Upper lobe of left lung (tissue), 6 donors: ENCODE measurements around the gene PGA3. TPM values are rescaled to one million over a fixed set of nuclear protein-coding genes. Genes with fewer than 3 reads are reported as not detected.

Experiments
- ATAC-seq, 2 donors: fragments of 200-7000 bp; cut with Tn5 transposase; one replicate each; pipeline ENCODE4 v1.9.1; 2022; ENCODE audit warnings: mild to moderate bottlenecking in 2 of 2, moderate library complexity in 2 of 2; ENCODE audit not compliant: low FRiP score in 2 of 2
- DNase-seq, 2 donors: peaks; one replicate each; pipeline ENCODE4 v3.0.0-alpha.2; 2019 to 2020
- H3K27ac ChIP-seq, 4 donors: fragments of 200-600 bp; sonication (generic); one replicate each; pipeline ENCODE4 v1.5.1; 2016 to 2019
- H3K27me3 ChIP-seq, 4 donors: fragments of 200-600 bp; sonication (generic); one replicate each; pipeline ENCODE4 v1.5.1; 2017 to 2019
- H3K36me3 ChIP-seq, 4 donors: fragments of 200-600 bp; sonication (generic); one replicate each; pipeline ENCODE4 v1.5.1; 2016 to 2019
- H3K4me1 ChIP-seq, 4 donors: fragments of 200-600 bp; sonication (generic); one replicate each; pipeline ENCODE4 v1.5.1; 2018 to 2019
- H3K4me3 ChIP-seq, 4 donors: fragments of 200-600 bp; sonication (generic); one replicate each; pipeline ENCODE4 v1.5.1; 2017 to 2019; ENCODE audit warnings: mild to moderate bottlenecking in 2 of 4, moderate library complexity in 1 of 4
- H3K9me3 ChIP-seq, 4 donors: fragments of 200-600 bp; sonication (generic); one replicate each; pipeline ENCODE4 v1.5.1; 2018 to 2019
- CTCF ChIP-seq, 6 experiments: fragments of 450-650 bp in 4 of 6; fragments of 200-600 bp in 2 of 6; sonication (generic) in 2 of 6; IDR thresholded peaks; one replicate each; pipeline ENCODE4 v1.5.1; 2016 to 2019; ENCODE audit warnings: antibody characterized with exemption in 6 of 6
- EP300 ChIP-seq, 4 donors: sonication (generic); formaldehyde crosslinking; IDR thresholded peaks; one replicate each; pipeline ENCODE4 v1.5.1; 2017; ENCODE audit warnings: antibody characterized with exemption in 4 of 4, control low read depth in 2 of 4
- POLR2A ChIP-seq, 4 donors: fragments of 450-650 bp; IDR thresholded peaks; one replicate each; pipeline ENCODE4 v1.5.1; 2016 to 2017; ENCODE audit warnings: antibody characterized with exemption in 4 of 4, mild to moderate bottlenecking in 2 of 4
- POLR2AphosphoS5 ChIP-seq, 2 donors: sonication (generic); formaldehyde crosslinking; IDR thresholded peaks; one replicate each; pipeline ENCODE4 v1.5.1; 2017; ENCODE audit warnings: antibody characterized with exemption in 2 of 2
- WGBS, 2 donors: methylation state at CpG; one replicate each; pipeline ENCODE4 v1.1.5; 2017 to 2018; 5-methylcytosine and 5-hydroxymethylcytosine counted together
- total RNA-seq, 6 donors: library from RNA; depleted of rRNA in 4 of 6; stranded (reverse); fragments of >200 nt in 4 of 6; gene quantifications; one replicate each; pipeline versions ENCODE4 v1.1.0 to v1.2.1, GENCODE V29; 2016 to 2021
- donor health status: DM: no; HTN: no; CAD: no; lungs with moderate emphysema.
- donor health status: DM: no; HTN: yes; CAD: no; lungs with severe emphysema.

The PGA3 gene
- total RNA-seq, 6 donors from 2014 or later: 0.14 to 0.67 TPM; not detected in 4

DNA sequence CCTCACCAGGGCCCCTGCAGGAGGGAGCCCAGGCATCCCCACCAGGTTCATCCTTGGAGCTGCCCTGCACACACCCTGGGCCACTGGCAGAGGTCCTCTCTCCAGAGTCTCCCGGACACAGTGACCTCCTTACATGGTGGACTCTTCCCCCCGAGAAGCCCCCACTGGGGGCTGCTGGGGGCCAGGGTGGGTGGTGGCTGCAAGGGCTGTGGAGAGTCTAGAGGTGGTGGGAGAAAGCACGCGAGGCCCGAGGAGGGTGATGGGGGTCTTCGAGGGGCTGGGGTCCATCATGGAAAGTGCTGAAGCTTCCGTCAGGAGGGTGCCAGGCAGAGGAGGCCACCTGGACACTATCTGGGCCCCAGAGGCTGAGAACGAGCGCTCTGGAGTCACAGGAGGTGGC lies 55.2 kb downstream of the PGA3 start:
- peak in 1 of 2 donors; percentile 51 for DNase-seq
- Histone ChIP-seq H3K27me3 (no peaks in the 10 kb centered on the region), H3K4me1 (no peaks in the 10 kb centered on the region), H3K36me3 (no peaks in the 10 kb centered on the region), H3K27ac (no peak overlapping the region), H3K9me3 (no peaks in the 10 kb centered on the region), H3K4me3 (no peak overlapping the region)
- ATAC-seq: no peak
- 90 to 92% methylated on average over 5 to 7 of the region's 9 CpGs for WGBS, 2 donors
- TF ChIP-seq EP300 (IDR thresholded peaks at IDR 0.05): no peak

DNA sequence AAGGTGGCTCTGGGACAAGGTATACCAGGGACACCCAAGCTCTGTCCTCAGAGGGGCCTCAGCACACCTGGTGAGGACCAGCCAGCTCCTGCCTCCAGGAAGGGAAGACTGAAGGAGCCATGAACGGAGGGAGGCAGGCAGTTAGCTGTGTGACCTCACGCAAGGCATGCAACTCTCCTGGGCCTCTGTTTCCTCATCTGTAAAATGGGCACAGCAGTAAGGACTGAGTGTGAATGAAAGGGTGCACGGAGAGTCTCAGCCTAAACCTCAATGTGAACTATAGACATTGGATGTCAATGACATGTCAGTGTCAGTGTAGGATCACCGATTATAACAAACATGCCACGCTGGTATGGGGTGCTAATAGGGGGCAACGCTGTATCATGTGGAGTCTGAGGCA lies 56.0 kb downstream of the PGA3 start:
- H3K4me1 ChIP-seq: no peaks in the 10 kb centered on the region
- TF ChIP-seq POLR2A (IDR thresholded peaks at IDR 0.05) (no peak), POLR2AphosphoS5 (IDR thresholded peaks at IDR 0.05) (no peak), CTCF (IDR thresholded peaks at IDR 0.05) (no peak), EP300 (IDR thresholded peaks at IDR 0.05) (no peak)
- no peaks in the 10 kb centered on the region for H3K9me3 ChIP-seq
- no peak overlapping the region for H3K4me3 ChIP-seq
- no peak for ATAC-seq
- WGBS, 2 donors: 93 to 95% methylated on average over 6 of the region's 6 CpGs
- no peak overlapping the region for H3K27ac ChIP-seq
- no peaks in the 10 kb centered on the region for H3K27me3 ChIP-seq
- H3K36me3 ChIP-seq: no peaks in the 10 kb centered on the region
- no peak for DNase-seq

Other genes starting within 250 kb of the PGA3 start
- 10 to 100 TPM in 2 of 6 donors, 1 to 10 TPM in 4; 3.8 to 27.2 (median 5.3) TPM for gene CD6, start 231.8 kb upstream of the PGA3 start, total RNA-seq
- gene CD5, start 101.0 kb upstream of the PGA3 start, total RNA-seq: 1 to 10 TPM; 1.2 to 3.1 (median 2.1) TPM
- gene VPS37C, start 42.1 kb upstream of the PGA3 start, total RNA-seq: 10 to 100 TPM; 14.7 to 42.0 (median 24.3) TPM
- under 1 TPM in 2 of 6 donors, not detected in 4; 0.14 to 0.44 TPM for gene PGA4, start 18.8 kb downstream of the PGA3 start, total RNA-seq
- gene PGA5, start 37.7 kb downstream of the PGA3 start, total RNA-seq: 1 to 10 TPM in 1 of 6 donors, under 1 TPM in 1, not detected in 4; 0.30 to 1.2 TPM
- 10 to 100 TPM in 1 of 6 donors, 1 to 10 TPM in 1, under 1 TPM in 4; 0.40 to 10.5 (median 0.79) TPM for gene VWCE, start 91.8 kb downstream of the PGA3 start, total RNA-seq
- gene DDB1, start 129.6 kb downstream of the PGA3 start, total RNA-seq: 100 to 1,000 TPM in 5 of 6 donors, 10 to 100 TPM in 1; 98.4 to 152 (median 139) TPM
- 10 to 100 TPM; 26.4 to 75.4 (median 36.1) TPM for gene TKFC, start 129.7 kb downstream of the PGA3 start, total RNA-seq
- gene CYB561A3, start 158.4 kb downstream of the PGA3 start, total RNA-seq: 100 to 1,000 TPM in 1 of 6 donors, 10 to 100 TPM in 5; 30.3 to 113 (median 50.4) TPM
- 10 to 100 TPM; 23.5 to 95.3 (median 34.5) TPM for gene TMEM138, start 158.9 kb downstream of the PGA3 start, total RNA-seq
- gene TMEM216, start 189.1 kb downstream of the PGA3 start, total RNA-seq: 10 to 100 TPM in 3 of 6 donors, 1 to 10 TPM in 2, under 1 TPM in 1; 0.78 to 16.1 (median 10.1) TPM
- gene CPSF7, start 226.5 kb downstream of the PGA3 start, total RNA-seq: 10 to 100 TPM; 34.5 to 81.7 (median 57.1) TPM
- gene SDHAF2, start 226.6 kb downstream of the PGA3 start, total RNA-seq: 10 to 100 TPM; 20.9 to 63.9 (median 34.6) TPM